CD4-positive, alpha-beta T cell (primary cell): ENCODE data around the gene DUS1L. TPM values are rescaled to one million over a fixed set of nuclear protein-coding genes. Genes with fewer than 3 reads are reported as not detected.

ENCODE experiments used
- ATAC-seq: fragments of 200-7000 bp; cut with Tn5 transposase; one replicate; pipeline ENCODE4 v1.10.0; 2022; ENCODE audit warnings: mild to moderate bottlenecking; ENCODE audit not compliant: poor library complexity
- CTCF ChIA-PET: fragments of 350-600 bp; sonication (Branson Sonifier 250); formaldehyde crosslinking; loops from one replicate; lab custom pipeline; 2021; ENCODE audit warnings: antibody characterized with exemption, inconsistent platforms; lab: Charles Lee
- POLR2A ChIA-PET: fragments of 350-600 bp; sonication (Branson Sonifier 250); formaldehyde crosslinking; loops from one replicate; lab custom pipeline; 2021; ENCODE audit warnings: antibody characterized with exemption, inconsistent platforms; lab: Charles Lee
- DNase-seq, 14 experiments: peaks; one replicate each; pipeline ENCODE4 v3.0.0-alpha.2; 2013 to 2020; ENCODE audit warnings: mixed read lengths in 2 of 14
- H3K27ac ChIP-seq, 2 donors: one replicate each; pipeline versions ENCODE4 v1.5.1 to v1.7.0; 2013; ENCODE audit warnings: low read length in 2 of 2, low read depth in 1 of 2, mild to moderate bottlenecking in 1 of 2
- H3K27me3 ChIP-seq, 2 experiments: 1 replicate in 1 of 2; 2 replicates in 1 of 2; pipeline versions ENCODE4 v1.6.1 to v1.7.0; 2013; ENCODE audit warnings: low read length in 2 of 2, control low read depth in 1 of 2, mild to moderate bottlenecking in 1 of 2, moderate library complexity in 1 of 2; ENCODE audit not compliant: insufficient read depth in 2 of 2, control insufficient read depth in 1 of 2
- H3K36me3 ChIP-seq: one replicate; pipeline ENCODE4 v1.6.1; 2013; ENCODE audit warnings: low read length, control low read depth; ENCODE audit not compliant: insufficient read depth
- H3K4me1 ChIP-seq: one replicate; pipeline ENCODE4 v1.6.1; 2013; ENCODE audit warnings: low read length, control low read depth; ENCODE audit not compliant: insufficient read depth
- H3K4me3 ChIP-seq: one replicate; pipeline ENCODE4 v1.5.1; 2013; ENCODE audit warnings: mild to moderate bottlenecking, low read length, moderate library complexity
- H3K9me3 ChIP-seq, 2 experiments: 1 replicate in 1 of 2; 2 replicates in 1 of 2; pipeline versions ENCODE4 v1.6.1 to v1.7.0; 2013; ENCODE audit warnings: low read length in 2 of 2, mild to moderate bottlenecking in 2 of 2, control low read depth in 1 of 2, moderate library complexity in 1 of 2; ENCODE audit not compliant: control insufficient read depth in 1 of 2, insufficient read depth in 1 of 2
- H3K27ac Mint-ChIP-seq: one replicate; pipeline ENCODE4 v1.8.0; 2020; ENCODE audit warnings: mixed read lengths
- H3K27me3 Mint-ChIP-seq: one replicate; pipeline ENCODE4 v1.8.0; 2021; ENCODE audit warnings: mixed read lengths
- H3K36me3 Mint-ChIP-seq: one replicate; pipeline ENCODE4 v1.8.0; 2021; ENCODE audit warnings: low read depth, mixed read lengths
- H3K4me1 Mint-ChIP-seq: one replicate; pipeline ENCODE4 v1.8.0; 2021; ENCODE audit warnings: low read depth, mixed read lengths
- H3K4me3 Mint-ChIP-seq: one replicate; pipeline ENCODE4 v1.8.0; 2020; ENCODE audit warnings: mild to moderate bottlenecking, mixed read lengths
- H3K9me3 Mint-ChIP-seq: one replicate; pipeline ENCODE4 v1.8.0; 2020; ENCODE audit warnings: mixed read lengths
- intact Hi-C, 2 experiments: fragments of 100-400 bp; cut with DNase I in 1 of 2; cut with micrococcal nuclease in 1 of 2; formaldehyde crosslinking; loops; one replicate each; pipeline versions ENCODE4 v1.15.1 to v1.9.0; 2023 to 2025; cut with DNase I, micrococcal nuclease
- total RNA-seq, 174 experiments: library from RNA in 2 of 174; stranded (reverse) in 2 of 174; gene quantifications; one replicate each; pipeline ENCODE4 v1.2.3 and lab custom pipeline; 2021 to 2026
- TF ChIP-seq, protein P1 (sequence below): fragments of 200-600 bp; IDR thresholded peaks from one replicate; pipeline ENCODE4 v1.8.0; 2022; ENCODE audit warnings: antibody characterized with exemption, mild to moderate bottlenecking

DUS1L gene
- total RNA-seq, 2 experiments from 2014 or later, result 160 to 163 TPM

DNA sequence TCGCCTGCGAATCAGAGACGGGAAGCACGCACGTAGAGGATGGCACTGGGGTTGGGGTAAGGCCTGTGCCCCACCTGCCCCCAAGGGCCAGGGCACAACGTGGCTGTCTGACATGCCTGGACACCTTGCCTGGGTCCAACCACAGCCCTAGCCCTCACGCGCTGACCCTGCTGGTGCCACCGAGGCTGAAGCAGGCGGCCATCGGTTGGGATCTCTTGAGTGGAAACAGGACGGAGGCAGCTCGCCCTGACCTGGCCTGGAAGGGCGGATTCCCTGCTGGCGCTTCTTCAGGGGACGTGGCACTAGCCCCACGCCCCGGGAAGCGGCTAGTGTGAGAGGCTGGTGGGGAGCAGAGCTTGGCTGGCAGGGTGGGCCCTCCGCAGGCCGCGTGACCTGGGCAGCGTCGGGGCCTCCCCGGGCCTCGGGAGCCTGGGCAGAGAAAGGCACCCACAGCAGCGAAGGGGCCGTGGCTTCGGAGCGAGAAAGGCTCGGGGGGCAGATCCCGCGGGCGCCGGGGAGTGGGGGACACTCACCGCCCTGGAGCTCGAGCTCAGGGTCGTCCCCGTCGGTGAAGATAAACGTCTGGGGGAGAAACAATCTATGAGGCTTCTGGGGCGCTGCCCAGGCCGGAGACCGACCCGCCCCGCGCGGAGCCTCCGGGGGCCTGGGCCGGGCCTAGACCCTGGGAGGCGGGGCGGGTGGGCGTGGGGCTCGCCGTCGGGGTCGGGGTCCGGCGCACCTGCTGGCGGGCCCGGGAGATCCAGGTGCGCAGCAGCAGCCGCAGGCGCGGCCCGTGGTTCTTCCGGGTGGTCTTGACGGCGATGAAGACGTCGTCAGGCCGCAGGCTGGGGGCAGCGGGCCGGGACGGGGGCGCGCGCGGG is 14.6 kb downstream of the DUS1L start:
- Histone ChIP-seq H3K9me3 (no peaks in the 10 kb centered on the region), H3K27me3 (no peaks in the 10 kb centered on the region), H3K4me3 (peak overlapping the region; percentile 53), H3K27ac (no peak overlapping the region), H3K36me3 (peaks cover 27% of the 10 kb centered on the region), H3K4me1 (peaks cover 41% of the 10 kb centered on the region)
- peaks cover 14% of the 10 kb centered on the region for H3K4me1 Mint-ChIP-seq
- H3K36me3 Mint-ChIP-seq, result peaks cover 16% of the 10 kb centered on the region
- ChIA-PET CTCF (interaction anchor here (2.0 kb wide), 1 partner anchor 21 kb away, joined by 8 read pairs; no protein-coding TSS in a partner anchor), POLR2A (interaction anchor here (0.7 to 4.1 kb wide), 4 partner anchors 13 to 28 kb away, joined by 4 to 16 read pairs (median 8); partner anchors contain the start of genes CENPX, DCXR, DUS1L and LRRC45)
- no peaks in the 10 kb centered on the region for H3K27me3 Mint-ChIP-seq
- peak; percentile 28 for ATAC-seq
- H3K27ac Mint-ChIP-seq, result peak overlapping the region; percentile 71
- DNase-seq, result no peak
- TF ChIP-seq, protein P1, sequence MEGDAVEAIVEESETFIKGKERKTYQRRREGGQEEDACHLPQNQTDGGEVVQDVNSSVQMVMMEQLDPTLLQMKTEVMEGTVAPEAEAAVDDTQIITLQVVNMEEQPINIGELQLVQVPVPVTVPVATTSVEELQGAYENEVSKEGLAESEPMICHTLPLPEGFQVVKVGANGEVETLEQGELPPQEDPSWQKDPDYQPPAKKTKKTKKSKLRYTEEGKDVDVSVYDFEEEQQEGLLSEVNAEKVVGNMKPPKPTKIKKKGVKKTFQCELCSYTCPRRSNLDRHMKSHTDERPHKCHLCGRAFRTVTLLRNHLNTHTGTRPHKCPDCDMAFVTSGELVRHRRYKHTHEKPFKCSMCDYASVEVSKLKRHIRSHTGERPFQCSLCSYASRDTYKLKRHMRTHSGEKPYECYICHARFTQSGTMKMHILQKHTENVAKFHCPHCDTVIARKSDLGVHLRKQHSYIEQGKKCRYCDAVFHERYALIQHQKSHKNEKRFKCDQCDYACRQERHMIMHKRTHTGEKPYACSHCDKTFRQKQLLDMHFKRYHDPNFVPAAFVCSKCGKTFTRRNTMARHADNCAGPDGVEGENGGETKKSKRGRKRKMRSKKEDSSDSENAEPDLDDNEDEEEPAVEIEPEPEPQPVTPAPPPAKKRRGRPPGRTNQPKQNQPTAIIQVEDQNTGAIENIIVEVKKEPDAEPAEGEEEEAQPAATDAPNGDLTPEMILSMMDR, result no peak
- intact Hi-C loops, result loop anchor here (1.0 to 5.0 kb wide), 4 partner anchors 14 to 160 kb away; partner anchors contain the start of genes DUS1L (in 2 of the 2), ALYREF (in 1 of the 2), ANAPC11 (in 1 of the 2) and FASN (in 1 of the 2)
- no peaks in the 10 kb centered on the region for H3K9me3 Mint-ChIP-seq
- peak overlapping the region; percentile 86 for H3K4me3 Mint-ChIP-seq

DNA sequence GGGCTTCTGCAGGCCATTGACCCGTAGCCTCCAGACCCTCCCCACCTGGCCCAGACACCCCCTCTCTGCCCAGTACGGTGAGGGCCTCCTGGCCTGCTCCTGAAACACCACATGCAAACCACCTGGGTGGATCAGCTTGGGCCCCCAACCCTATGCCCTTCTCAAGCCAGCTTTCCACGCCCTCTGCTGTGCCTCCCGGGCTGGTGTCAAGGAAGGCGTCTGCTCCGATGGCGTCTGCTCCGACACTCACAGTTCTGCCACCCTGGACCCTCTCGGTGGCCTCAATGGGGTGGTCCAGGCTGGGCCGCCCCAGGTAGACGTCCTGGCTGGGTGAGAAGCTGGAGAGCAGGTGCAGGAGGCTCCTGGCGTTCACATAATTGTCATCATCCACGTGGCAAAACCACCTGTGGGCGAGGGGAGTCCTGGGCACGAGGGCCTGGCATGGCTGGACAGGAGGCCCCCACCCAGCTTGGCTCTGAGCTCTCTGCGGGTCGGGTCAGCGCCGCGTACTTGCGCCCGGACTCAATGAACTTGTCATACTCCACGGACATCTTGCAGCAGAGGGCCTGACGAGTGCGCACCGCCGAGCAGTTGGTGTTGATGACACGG is 15.3 kb downstream of the DUS1L start:
- Histone ChIP-seq H3K36me3 (peaks cover 20% of the 10 kb centered on the region), H3K4me1 (peaks cover 41% of the 10 kb centered on the region), H3K27me3 (no peaks in the 10 kb centered on the region), H3K9me3 (no peaks in the 10 kb centered on the region), H3K27ac (no peak overlapping the region), H3K4me3 (peak overlapping the region; percentile 53)
- peak overlapping the region; percentile 86 for H3K4me3 Mint-ChIP-seq
- DNase-seq (no peak), ATAC-seq (no peak)
- TF ChIP-seq, protein P1, result no peak
- peaks cover 14% of the 10 kb centered on the region for H3K4me1 Mint-ChIP-seq
- intact Hi-C loops, result loop anchor here (2.0 to 5.0 kb wide), 2 partner anchors 15 to 47 kb away; partner anchors contain the start of genes DUS1L (in 1 of the 2) and FASN (in 1 of the 2)
- H3K9me3 Mint-ChIP-seq, result no peaks in the 10 kb centered on the region
- CTCF ChIA-PET, result interaction anchor here (0.8 to 2.0 kb wide), 2 partner anchors 13 to 20 kb away, joined by 3 to 8 read pairs; partner anchors contain the start of gene DCXR
- H3K36me3 Mint-ChIP-seq, result peaks cover 14% of the 10 kb centered on the region
- H3K27ac Mint-ChIP-seq, result peak overlapping the region; percentile 71
- POLR2A ChIA-PET, result interaction anchor here (0.9 to 4.1 kb wide), 3 partner anchors 14 to 27 kb away, joined by 3 to 16 read pairs (median 4); partner anchors contain the start of genes CENPX, DUS1L and LRRC45
- H3K27me3 Mint-ChIP-seq, result no peaks in the 10 kb centered on the region

DNA sequence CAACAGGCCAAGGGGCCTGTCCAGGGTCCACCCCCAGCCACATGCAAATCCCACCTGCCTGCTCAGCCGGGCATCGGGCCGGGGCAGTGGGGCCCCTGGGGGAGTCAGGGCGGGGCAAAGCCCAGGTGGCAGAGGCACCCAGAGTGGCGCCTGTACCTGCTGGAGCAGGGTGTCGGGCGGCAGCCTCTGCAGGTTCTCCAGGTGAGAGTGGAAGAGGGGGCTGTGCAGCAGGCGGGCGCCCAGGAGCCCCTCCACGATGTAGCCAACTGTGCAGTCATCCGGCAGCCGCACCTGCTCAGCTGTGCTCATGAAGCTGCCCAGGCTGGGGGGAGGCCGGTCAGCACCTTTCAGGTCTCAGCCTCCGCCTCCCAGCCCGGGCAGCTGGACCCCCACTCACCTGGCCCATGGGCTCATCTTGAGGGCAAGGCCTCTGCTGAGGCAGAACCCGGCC is 16.1 kb downstream of the DUS1L start:
- CTCF ChIA-PET, result interaction anchor here (0.8 to 2.0 kb wide), 2 partner anchors 12 to 19 kb away, joined by 3 to 8 read pairs; partner anchors contain the start of gene DCXR
- DNase-seq, result no peak
- Histone ChIP-seq H3K27ac (no peak overlapping the region), H3K4me1 (peaks cover 39% of the 10 kb centered on the region), H3K27me3 (no peaks in the 10 kb centered on the region), H3K4me3 (no peak overlapping the region), H3K36me3 (peaks cover 13% of the 10 kb centered on the region), H3K9me3 (no peaks in the 10 kb centered on the region)
- H3K27ac Mint-ChIP-seq, result no peak overlapping the region
- peaks cover 14% of the 10 kb centered on the region for H3K4me1 Mint-ChIP-seq
- TF ChIP-seq, protein P1, result no peak
- no peaks in the 10 kb centered on the region for H3K9me3 Mint-ChIP-seq
- H3K27me3 Mint-ChIP-seq, result no peaks in the 10 kb centered on the region
- peaks cover 9% of the 10 kb centered on the region for H3K36me3 Mint-ChIP-seq
- peak overlapping the region; percentile 86 for H3K4me3 Mint-ChIP-seq
- POLR2A ChIA-PET, result interaction anchor here (0.7 to 0.9 kb wide), 2 partner anchors 12 to 19 kb away, joined by 3 read pairs; partner anchors contain the start of gene DCXR
- intact Hi-C loops, result no loop called here
- ATAC-seq, result no peak
